ENCODE measurements around the gene PACSIN2.
"Not testable (repeated sequence)": the region's sequence is repeated elsewhere in the genome, so short reads cannot be mapped to it uniquely, and the experiment has no call there.

DNA sequence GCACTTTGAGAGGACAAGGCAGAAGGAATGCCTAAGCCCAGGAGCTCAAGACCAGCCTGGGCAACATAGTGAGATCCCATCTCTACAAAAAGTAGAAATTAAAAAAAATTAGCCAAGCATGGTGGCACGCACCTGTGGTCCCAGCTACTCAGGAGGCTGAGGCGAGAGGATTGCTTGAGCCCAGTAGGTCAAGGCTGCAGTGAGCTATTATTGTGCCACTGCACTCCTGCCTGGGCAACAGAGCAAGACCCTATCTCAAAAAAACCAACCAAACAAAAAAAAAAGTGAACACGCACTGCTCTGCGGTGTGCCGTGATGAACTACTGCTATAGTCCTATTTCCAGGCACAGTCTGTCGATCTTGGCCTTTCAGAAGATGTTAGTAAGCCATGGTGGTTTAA, 97.6 kb downstream of the PACSIN2 start:
- TF ChIP-seq, protein P1, sequence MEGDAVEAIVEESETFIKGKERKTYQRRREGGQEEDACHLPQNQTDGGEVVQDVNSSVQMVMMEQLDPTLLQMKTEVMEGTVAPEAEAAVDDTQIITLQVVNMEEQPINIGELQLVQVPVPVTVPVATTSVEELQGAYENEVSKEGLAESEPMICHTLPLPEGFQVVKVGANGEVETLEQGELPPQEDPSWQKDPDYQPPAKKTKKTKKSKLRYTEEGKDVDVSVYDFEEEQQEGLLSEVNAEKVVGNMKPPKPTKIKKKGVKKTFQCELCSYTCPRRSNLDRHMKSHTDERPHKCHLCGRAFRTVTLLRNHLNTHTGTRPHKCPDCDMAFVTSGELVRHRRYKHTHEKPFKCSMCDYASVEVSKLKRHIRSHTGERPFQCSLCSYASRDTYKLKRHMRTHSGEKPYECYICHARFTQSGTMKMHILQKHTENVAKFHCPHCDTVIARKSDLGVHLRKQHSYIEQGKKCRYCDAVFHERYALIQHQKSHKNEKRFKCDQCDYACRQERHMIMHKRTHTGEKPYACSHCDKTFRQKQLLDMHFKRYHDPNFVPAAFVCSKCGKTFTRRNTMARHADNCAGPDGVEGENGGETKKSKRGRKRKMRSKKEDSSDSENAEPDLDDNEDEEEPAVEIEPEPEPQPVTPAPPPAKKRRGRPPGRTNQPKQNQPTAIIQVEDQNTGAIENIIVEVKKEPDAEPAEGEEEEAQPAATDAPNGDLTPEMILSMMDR (IDR thresholded peaks at IDR 0.05; ENCODE audit: low read depth, low read length) = not testable (repeated sequence)
- TF ChIP-seq POLR2A (IDR thresholded peaks at IDR 0.05; ENCODE audit: extremely low read depth, insufficient read length) = not testable (repeated sequence)
- TF ChIP-seq, protein P2, sequence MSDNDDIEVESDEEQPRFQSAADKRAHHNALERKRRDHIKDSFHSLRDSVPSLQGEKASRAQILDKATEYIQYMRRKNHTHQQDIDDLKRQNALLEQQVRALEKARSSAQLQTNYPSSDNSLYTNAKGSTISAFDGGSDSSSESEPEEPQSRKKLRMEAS (IDR thresholded peaks at IDR 0.05; ENCODE audit: low read depth, low read length) = not testable (repeated sequence)
